Fibroblast of lung (primary cell): Measurements from ENCODE around the gene SLC35F4. TPM values are rescaled to one million over a fixed set of nuclear protein-coding genes. Genes with fewer than 3 reads are reported as not detected.

Experiments used
- DNase-seq, 2 donors: peaks; one replicate each; pipeline versions ENCODE4 v3.0.0 to v3.0.0-alpha.2; 2010; ENCODE audit warnings: low read depth in 2 of 2
- H2AFZ ChIP-seq: 2 replicates; pipeline ENCODE4 v1.5.1; 2012; ENCODE audit warnings: low read length, control low read depth, inconsistent platforms
- H3K27ac ChIP-seq: 2 replicates; pipeline ENCODE4 v1.5.1; 2011; ENCODE audit warnings: low read length, control low read depth; ENCODE audit not compliant: insufficient read depth
- H3K27me3 ChIP-seq: 2 replicates; pipeline ENCODE4 v1.5.1; 2011; ENCODE audit warnings: mild to moderate bottlenecking, low read length; ENCODE audit not compliant: control insufficient read depth, insufficient read depth
- H3K36me3 ChIP-seq: 2 replicates; pipeline ENCODE4 v1.5.1; 2011; ENCODE audit warnings: low read length; ENCODE audit not compliant: control insufficient read depth, insufficient read depth
- H3K4me1 ChIP-seq: 2 replicates; pipeline ENCODE4 v1.5.1; 2011; ENCODE audit warnings: low read length; ENCODE audit not compliant: control insufficient read depth, insufficient read depth; ENCODE audit errors: extremely low read depth
- H3K4me2 ChIP-seq: 2 replicates; pipeline ENCODE4 v1.5.1; 2011; ENCODE audit warnings: low read length, control low read depth; ENCODE audit not compliant: insufficient read depth; ENCODE audit errors: extremely low read depth
- H3K4me3 ChIP-seq, 4 experiments: fragments of 200-600 bp in 1 of 4; sonication (generic) in 1 of 4; replicated peaks in 1 of 4; 2 replicates each; pipeline ENCODE4 v1.5.1; 2011 to 2016; ENCODE audit warnings: low read length in 4 of 4, low read depth in 3 of 4, mild to moderate bottlenecking in 3 of 4, control low read depth in 2 of 4, inconsistent platforms in 1 of 4, mixed read lengths in 1 of 4; ENCODE audit not compliant: insufficient read depth in 1 of 4; ENCODE audit errors: control extremely low read depth in 1 of 4
- H3K79me2 ChIP-seq: 2 replicates; pipeline ENCODE4 v1.5.1; 2012; ENCODE audit warnings: mild to moderate bottlenecking, low read length, inconsistent platforms; ENCODE audit not compliant: control insufficient read depth, insufficient read depth
- H3K9ac ChIP-seq: 2 replicates; pipeline ENCODE4 v1.5.1; 2011; ENCODE audit warnings: mild to moderate bottlenecking, low read length, control low read depth; ENCODE audit not compliant: insufficient read depth
- H3K9me3 ChIP-seq: 2 replicates; pipeline ENCODE4 v1.5.1; 2012; ENCODE audit warnings: low read depth, low read length; ENCODE audit not compliant: control insufficient read depth, insufficient read depth
- H4K20me1 ChIP-seq: 2 replicates; pipeline ENCODE4 v1.5.1; 2011; ENCODE audit warnings: low read length; ENCODE audit not compliant: control insufficient read depth, insufficient read depth; ENCODE audit errors: extremely low read depth
- CTCF ChIP-seq, 2 donors: IDR thresholded peaks in 1 of 2; conservative IDR thresholded peaks in 1 of 2; 1 replicate in 1 of 2; 2 replicates in 1 of 2; pipeline ENCODE4 v1.5.1; 2011 to 2012; ENCODE audit warnings: low read length in 2 of 2, control low read depth in 1 of 2, inconsistent platforms in 1 of 2, low read depth in 1 of 2, mild to moderate bottlenecking in 1 of 2
- EZH2 ChIP-seq: IDR thresholded peaks from 2 replicates; pipeline ENCODE4 v1.5.1; 2012; ENCODE audit warnings: low read length, control low read depth, mild to moderate bottlenecking; ENCODE audit errors: missing control alignments
- polyA plus RNA-seq, 2 donors: library from polyadenylated mRNA; depleted of rRNA in 1 of 2; stranded (reverse) in 1 of 2; unstranded in 1 of 2; fragments of >200 nt; gene quantifications; 2 replicates each; pipeline ENCODE4 v1.2.1, GENCODE V29; 2011 to 2012; ENCODE audit warnings: missing spikeins in 1 of 2
- total RNA-seq: library from RNA; depleted of rRNA; stranded (reverse); fragments of >200 nt; gene quantifications from 2 replicates; pipeline ENCODE4 v1.2.1, GENCODE V29; 2014

SLC35F4 gene
- total and polyA plus RNA-seq, 2 donors (not counting 1 experiment from before 2014, with no cell fraction given), result not detected

- Histone ChIP-seq H3K27me3 (no peaks in the 10 kb centered on the region), H3K9ac (no peak overlapping the region), H4K20me1 (no peaks in the 10 kb centered on the region), H3K27ac (no peak overlapping the region), H2AFZ (no peak overlapping the region), H3K36me3 (no peaks in the 10 kb centered on the region), H3K79me2 (no peaks in the 10 kb centered on the region), H3K4me3 (no peak overlapping the region), H3K9me3 (no peaks in the 10 kb centered on the region), H3K4me1 (no peaks in the 10 kb centered on the region), H3K4me2 (no peak overlapping the region)
- no peak for DNase-seq
- TF ChIP-seq EZH2 (no peak), CTCF (conservative IDR thresholded peaks at IDR 0.05 in 1 of 2, IDR thresholded peaks at IDR 0.05 in 1 of 2; ENCODE audit: low read depth in 1 of 2, low read length in 2 of 2) (no peak)
These were observed 290.4 kb downstream of the SLC35F4 start for GRCh38 chr14:57575482-57575881.

- Histone ChIP-seq H4K20me1 (no peaks in the 10 kb centered on the region), H3K27me3 (no peaks in the 10 kb centered on the region), H3K9ac (no peak overlapping the region), H2AFZ (no peak overlapping the region), H3K4me1 (no peaks in the 10 kb centered on the region), H3K27ac (no peak overlapping the region), H3K4me2 (no peak overlapping the region), H3K9me3 (no peaks in the 10 kb centered on the region), H3K36me3 (no peaks in the 10 kb centered on the region), H3K4me3 (no peak overlapping the region), H3K79me2 (no peaks in the 10 kb centered on the region)
- no peak for TF ChIP-seq EZH2
- TF ChIP-seq CTCF (conservative IDR thresholded peaks at IDR 0.05 in 1 of 2, IDR thresholded peaks at IDR 0.05 in 1 of 2; ENCODE audit: low read depth in 1 of 2, low read length in 2 of 2), result no peak
- no peak for DNase-seq
These were observed 291.1 kb downstream of the SLC35F4 start for GRCh38 chr14:57574617-57575288.

- Histone ChIP-seq H2AFZ (no peak overlapping the region), H3K27me3 (no peaks in the 10 kb centered on the region), H3K4me3 (no peak overlapping the region), H3K79me2 (no peaks in the 10 kb centered on the region), H3K9me3 (no peaks in the 10 kb centered on the region), H3K4me1 (no peaks in the 10 kb centered on the region), H3K9ac (no peak overlapping the region), H3K27ac (no peak overlapping the region), H4K20me1 (no peaks in the 10 kb centered on the region), H3K4me2 (no peak overlapping the region), H3K36me3 (no peaks in the 10 kb centered on the region)
- no peak for TF ChIP-seq EZH2
- TF ChIP-seq CTCF (conservative IDR thresholded peaks at IDR 0.05 in 1 of 2, IDR thresholded peaks at IDR 0.05 in 1 of 2; ENCODE audit: low read depth in 1 of 2, low read length in 2 of 2), result no peak
- DNase-seq, result no peak
These were observed 292.7 kb downstream of the SLC35F4 start for GRCh38 chr14:57573173-57573572.
